VCaP (cell line): ENCODE results near the gene FANCD2.
"Not testable (repeated sequence)": the region's sequence is repeated elsewhere in the genome, so short reads cannot be mapped to it uniquely, and the experiment has no call there.

Experiments used
- H3K27ac ChIP-seq: fragments of 450-650 bp; 2 replicates; pipeline ENCODE4 v1.5.1; 2017
- CTCF ChIP-seq: fragments of 450-650 bp; conservative IDR thresholded peaks from 2 replicates; pipeline ENCODE4 v1.5.1; 2017; ENCODE audit warnings: mild to moderate bottlenecking, moderate library complexity

Gene FANCD2

GRCh38 chr3:10019326-10019725, 6.9 kb upstream of the FANCD2 start:
- H3K27ac ChIP-seq, result no peak overlapping the region
- no peak for TF ChIP-seq CTCF

GRCh38 chr3:10021856-10022775, 4.1 kb upstream of the FANCD2 start:
- TF ChIP-seq CTCF, result no peak
- no peak overlapping the region for H3K27ac ChIP-seq

- no peak for TF ChIP-seq CTCF
- no peak overlapping the region for H3K27ac ChIP-seq
Measured at GRCh38 chr3:10023587-10024310, 2.5 kb upstream of the FANCD2 start.

GRCh38 chr3:10025205-10026083, 793 bp upstream of the FANCD2 start:
- TF ChIP-seq CTCF, result no peak
- H3K27ac ChIP-seq, result peak overlapping the region; percentile 76

GRCh38 chr3:10041034-10041433, 14.8 kb downstream of the FANCD2 start:
- TF ChIP-seq CTCF, result no peak
- H3K27ac ChIP-seq, result no peak overlapping the region

- no peak overlapping the region for H3K27ac ChIP-seq
Measured at GRCh38 chr3:10047876-10048275, 21.6 kb downstream of the FANCD2 start.

GRCh38 chr3:10053054-10053453, 26.8 kb downstream of the FANCD2 start:
- not testable (repeated sequence) for H3K27ac ChIP-seq

More at GRCh38 chr3:10047876-10048275, 21.6 kb downstream of the FANCD2 start:
- no peak for TF ChIP-seq CTCF
